GM18867 (cell line): ENCODE measurements around the gene PITPNC1.
"Not testable (repeated sequence)": the region's sequence is repeated elsewhere in the genome, so short reads cannot be mapped to it uniquely, and the experiment has no call there.

Source experiments
- ATAC-seq: cut with Tn5 transposase; IDR thresholded peaks from one replicate; pipeline ENCODE4 v1.9.1; 2021; ENCODE audit warnings: mild to moderate bottlenecking, moderate library complexity; ENCODE audit not compliant: unreplicated experiment

PITPNC1 gene

DNA sequence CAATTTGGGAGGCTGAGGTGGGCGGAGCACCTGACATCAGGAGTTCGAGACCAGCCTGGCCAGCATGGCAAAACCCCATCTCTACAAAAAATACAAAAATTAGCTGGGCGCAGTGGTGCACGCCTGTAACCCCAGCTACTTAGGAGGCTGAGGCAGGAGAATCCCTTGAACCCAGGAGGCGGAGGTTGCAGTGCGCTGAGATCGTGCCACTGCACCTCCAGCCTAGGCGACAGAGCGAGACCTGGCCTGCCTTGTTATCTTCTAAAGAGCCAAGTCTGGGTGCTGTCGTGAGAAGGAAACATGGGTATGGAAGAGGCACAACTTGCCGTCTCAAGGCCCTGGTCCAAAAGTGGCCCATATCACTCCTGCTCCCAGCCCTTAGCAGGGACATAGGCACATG, 103.9 kb downstream of the PITPNC1 start:
- not testable (repeated sequence) for ATAC-seq

DNA sequence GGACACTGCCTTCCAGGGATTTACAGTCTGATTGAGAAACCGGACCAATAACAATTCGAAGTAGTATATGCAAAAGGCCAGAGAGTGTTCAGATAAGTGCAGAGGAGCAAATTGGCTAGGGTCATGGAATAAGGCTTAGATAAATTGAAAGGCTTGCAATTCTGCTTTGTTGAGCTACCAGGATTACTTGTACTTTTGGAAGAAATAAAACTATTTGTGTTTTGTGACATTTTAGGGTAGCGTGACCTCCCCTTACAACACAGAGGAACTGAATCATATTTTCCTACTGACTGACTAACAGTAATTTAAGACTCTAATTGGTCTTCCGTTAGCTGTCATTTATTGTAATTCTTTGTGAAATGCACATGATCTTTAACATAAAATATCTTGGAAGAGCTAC, 104.7 kb downstream of the PITPNC1 start:
- ATAC-seq, result no peak

- no peak for ATAC-seq
Measured at GRCh38 chr17:67482764-67483163, 105.7 kb downstream of the PITPNC1 start.

DNA sequence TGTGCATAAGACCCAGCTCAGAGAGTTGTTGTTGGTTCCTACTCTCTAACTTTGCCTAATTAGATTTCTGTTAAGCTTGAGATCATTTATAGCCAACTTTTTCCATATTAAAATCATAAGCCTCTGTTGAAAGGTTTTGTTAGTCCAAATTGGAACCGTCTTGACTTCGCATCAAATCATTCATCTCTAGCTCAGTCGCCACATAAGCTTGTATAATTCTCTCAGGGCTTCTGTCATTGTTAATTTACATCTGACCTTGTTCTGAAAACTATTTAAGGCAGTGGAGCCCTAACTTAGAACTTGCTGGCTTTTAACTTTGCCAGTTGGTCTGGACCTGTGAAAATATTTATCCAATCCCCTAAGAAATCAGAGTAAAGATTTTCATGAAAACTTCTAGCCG, 107.2 kb downstream of the PITPNC1 start:
- no peak for ATAC-seq

GRCh38 chr17:67485666-67486065, 108.6 kb downstream of the PITPNC1 start:
- ATAC-seq, result no peak

DNA sequence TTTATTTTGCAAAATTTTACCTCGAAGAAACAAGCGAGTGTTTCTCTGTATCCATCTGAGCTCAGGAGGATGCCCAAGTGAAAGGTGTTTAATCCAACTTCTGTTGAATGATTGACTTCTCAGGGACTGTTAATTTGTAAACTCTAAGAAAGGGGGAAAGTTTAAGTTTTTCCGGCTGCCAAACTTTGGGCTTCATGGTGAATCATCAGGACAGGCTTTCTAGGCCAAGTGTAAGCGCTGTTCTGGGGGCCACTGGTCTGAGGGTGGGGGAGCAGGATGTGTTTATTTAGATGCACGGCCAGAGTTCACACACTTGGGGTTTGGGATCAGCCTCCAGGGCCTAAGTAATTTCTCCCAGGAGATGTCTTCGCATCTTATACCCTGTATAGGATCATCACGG, 110.4 kb downstream of the PITPNC1 start:
- no peak for ATAC-seq

DNA sequence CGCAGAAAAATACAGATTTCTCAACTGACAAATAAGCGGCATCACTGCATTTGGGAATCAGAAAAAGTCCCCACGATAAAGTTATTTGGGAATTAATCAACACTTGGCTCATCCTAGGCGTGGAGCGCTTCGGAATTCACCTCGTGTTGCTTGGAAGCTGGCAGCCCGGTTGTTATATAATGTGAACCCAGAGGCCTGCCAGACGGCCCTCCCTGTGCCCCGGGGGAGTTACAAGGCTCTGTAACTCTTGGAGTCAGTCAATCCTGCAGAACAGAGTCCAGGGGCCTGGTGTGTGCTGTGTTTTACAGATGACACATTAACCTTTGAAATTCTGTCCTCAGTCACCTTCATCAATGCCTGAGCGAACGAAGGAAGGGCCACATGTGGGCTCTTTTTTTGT, 111.1 kb downstream of the PITPNC1 start:
- ATAC-seq, result no peak

- no peak for ATAC-seq
Measured at GRCh38 chr17:67488768-67489167, 111.7 kb downstream of the PITPNC1 start.

DNA sequence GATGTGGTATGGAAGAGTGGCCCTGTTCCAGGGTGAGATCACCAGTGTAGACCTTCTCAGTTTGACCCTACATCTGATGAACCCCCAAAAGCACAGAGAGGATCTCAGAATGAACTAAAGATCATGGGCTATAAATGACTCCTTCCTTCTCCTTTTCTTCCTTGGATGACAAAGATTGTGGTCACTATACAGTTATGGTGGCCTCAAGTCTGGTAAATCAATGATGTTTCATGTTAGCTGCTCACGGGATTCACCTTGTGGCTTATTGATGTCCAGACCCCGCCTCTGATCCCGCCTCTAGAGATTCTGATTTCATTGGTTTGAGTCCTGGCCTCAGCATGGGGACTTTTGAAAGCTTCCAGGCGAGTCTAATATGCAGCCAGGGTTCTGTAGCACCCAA, 112.2 kb downstream of the PITPNC1 start:
- no peak for ATAC-seq

GRCh38 chr17:67490471-67490870, 113.4 kb downstream of the PITPNC1 start:
- ATAC-seq, result no peak

GRCh38 chr17:67491009-67491680, 114.1 kb downstream of the PITPNC1 start:
- no peak for ATAC-seq

DNA sequence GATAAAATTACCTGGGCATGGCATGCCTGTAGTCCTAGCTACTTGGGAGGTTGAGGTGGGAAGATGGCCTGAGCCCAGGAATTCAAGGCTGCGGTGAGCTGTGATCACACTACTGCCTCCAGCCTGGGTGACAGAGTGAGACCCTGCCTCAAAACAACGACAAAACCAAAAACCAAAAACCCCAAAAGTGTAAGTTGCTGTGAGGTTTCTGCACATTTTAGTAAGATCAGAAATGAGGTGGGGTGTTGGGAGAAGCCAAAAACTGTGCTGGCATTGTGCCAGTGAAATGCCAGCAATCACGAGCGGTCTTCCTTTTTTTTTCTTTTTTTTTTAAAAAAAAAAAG, 114.6 kb downstream of the PITPNC1 start:
- no peak for ATAC-seq

DNA sequence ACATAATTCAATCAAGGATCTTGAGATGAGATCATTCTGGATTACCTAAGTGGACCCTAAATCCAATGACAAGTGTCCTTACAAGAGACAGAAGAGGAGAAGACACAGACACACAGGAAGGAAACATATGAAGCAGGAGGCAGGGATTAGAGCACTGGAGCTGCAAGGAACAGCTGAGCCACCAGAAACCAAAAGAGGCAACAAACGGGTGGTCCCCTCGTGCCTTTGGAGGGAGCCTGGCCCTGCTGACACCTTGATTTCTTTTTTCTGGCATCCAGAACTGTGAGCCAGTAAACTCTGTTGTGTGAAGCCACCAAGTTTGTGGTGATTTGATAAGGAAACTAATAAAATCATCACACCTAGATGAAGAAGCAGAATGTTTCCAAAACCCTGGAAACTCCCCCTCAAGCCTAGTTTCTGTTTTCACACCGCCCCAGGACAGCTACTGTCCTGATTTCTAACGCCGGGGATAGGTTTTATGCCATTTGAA, 115.2 kb downstream of the PITPNC1 start:
- no peak for ATAC-seq

GRCh38 chr17:67492824-67493517, 115.9 kb downstream of the PITPNC1 start:
- no peak for ATAC-seq

DNA sequence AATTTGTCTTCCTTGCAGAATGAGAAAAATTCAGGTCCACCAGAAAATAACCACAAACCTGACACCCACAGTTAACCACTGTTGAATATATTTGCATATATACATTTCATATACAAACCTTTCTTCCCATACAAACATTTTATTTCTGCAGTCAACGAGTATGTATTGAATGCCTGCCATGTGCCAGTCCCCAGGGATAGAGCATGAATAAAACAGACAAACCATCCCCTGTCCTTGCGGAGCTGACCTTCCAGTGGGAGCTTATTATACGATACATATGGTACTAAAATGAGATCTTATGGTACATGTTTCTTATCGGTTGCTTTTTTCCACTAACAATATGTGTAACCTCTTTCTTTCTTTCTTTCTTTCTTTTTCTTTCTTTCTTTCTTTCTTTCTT, 116.7 kb downstream of the PITPNC1 start:
- no peak for ATAC-seq

DNA sequence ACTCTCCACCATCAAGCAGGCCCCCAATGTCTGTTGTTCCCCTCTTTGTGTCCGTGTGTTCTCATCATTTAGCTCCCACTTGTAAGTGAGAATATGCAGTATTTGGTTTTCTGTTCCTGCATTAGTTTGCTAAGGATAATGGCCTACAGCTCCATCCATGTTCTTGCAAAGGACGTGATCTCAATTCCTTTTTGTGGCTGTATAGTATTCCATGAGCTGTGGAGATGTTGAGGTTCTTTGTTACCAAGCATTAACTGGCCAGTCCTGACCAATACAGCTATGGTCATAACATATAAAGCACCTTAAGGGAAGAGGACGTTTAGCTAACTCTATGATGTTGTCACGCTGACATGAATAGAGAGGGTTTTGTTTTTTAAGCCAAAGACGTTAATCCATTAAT, 118.5 kb downstream of the PITPNC1 start:
- ATAC-seq, result not testable (repeated sequence)

DNA sequence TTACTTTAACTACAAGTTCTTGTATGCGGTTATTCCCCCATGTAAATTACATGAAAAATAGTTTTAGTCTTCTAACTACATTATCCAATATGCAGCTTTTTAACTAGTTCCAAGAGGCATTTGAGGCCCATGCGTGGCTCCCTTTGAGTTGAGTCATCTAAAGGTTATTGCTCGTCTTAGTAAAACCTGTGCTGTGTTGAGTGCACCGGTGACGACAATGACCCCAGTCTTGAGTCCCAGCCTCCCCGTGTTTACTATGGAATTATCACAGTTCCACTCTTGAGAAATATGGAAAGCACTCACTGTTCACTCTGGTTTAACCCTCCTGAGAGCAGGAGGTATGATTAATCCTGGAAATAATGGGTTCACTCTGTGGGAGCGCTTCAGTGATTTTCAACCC, 119.2 kb downstream of the PITPNC1 start:
- no peak for ATAC-seq

DNA sequence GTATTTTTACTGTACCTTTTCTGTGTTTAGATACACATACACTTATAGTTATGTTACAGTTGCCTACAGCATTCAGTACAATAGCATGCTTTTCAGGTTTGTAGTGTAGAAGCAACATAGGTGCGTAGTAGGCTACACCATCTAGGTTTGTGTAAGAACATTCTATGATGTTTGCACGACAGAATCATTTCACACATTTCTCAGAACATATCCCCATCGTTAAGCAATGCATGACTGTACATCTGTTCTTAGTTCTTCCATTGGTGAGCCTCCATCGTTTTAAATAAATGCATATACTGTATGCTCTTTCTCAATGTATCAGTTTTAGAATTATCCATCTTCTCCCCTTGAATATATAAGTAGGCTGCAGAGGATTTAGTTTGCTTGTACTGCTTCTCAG, 122.6 kb downstream of the PITPNC1 start:
- ATAC-seq, result no peak

GRCh38 chr17:67500261-67500660, 123.2 kb downstream of the PITPNC1 start:
- ATAC-seq, result no peak

DNA sequence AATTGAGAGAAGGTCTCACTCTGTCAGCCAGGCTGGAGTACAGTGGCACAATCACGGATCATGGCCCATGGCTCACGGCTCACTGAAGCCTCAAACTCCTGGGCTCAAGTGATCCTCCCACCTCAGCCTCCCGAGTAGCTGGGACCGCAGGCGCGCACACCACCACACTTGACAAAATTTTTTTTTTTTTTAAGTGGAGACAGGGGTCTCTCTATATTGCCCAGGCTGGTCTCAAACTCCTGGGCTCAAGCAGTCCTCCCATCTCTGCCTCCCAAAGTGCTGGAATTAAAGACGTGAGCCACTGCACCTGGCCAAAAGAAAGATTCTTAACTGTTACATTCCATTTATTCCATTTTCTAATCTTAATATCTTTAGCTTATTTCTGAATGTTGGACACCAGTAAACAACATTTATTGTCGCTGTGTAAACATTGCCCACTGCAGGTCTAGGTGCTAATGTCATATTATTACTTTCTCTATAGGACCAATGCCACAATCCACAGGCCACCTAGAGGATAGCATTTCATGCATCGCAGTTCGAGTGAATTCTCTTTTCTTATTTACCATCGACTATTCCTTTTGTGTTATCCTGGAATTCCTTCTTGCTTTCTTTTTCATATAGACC, 123.7 kb downstream of the PITPNC1 start:
- no peak for ATAC-seq

- no peak for ATAC-seq
Measured at GRCh38 chr17:67502151-67502550, 125.1 kb downstream of the PITPNC1 start.

DNA sequence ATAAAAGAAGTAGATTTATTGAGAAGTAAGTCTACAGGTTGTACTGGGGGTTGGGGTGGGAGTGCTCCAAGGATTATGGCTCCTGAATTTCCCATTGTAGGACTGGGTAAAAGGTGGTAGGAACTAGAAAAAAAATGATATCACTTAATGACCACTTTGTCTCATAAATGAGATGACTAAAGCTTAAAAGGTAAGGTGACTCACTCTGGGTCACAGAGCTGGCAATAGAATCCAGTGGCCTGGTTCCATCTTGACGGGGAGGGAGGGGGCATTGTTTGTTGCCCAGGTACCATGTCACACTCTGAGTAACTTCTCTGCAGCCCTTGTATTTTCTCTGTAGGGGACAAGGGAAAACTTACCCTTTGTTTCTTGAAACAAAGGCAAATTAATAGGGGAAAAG, 126.1 kb downstream of the PITPNC1 start:
- no peak for ATAC-seq
